Measurements from ENCODE around the gene ATP2C1. TPM values are rescaled to one million over a fixed set of nuclear protein-coding genes. Genes with fewer than 3 reads are reported as not detected.

Gene ATP2C1
- total and polyA plus RNA-seq, 2 of the 4 experiments (the other 2 are of a cell fraction) = 41.4 to 50.2 TPM

GRCh38 chr3:130850843-130851242, 43.0 kb upstream of the ATP2C1 start:
- TF ChIP-seq MAZ (IDR thresholded peaks at IDR 0.05; ENCODE audit: borderline replicate concordance, low read depth, low read length) (no peak), MXI1 (IDR thresholded peaks at IDR 0.05; ENCODE audit: borderline replicate concordance, low read depth, low read length) (no peak), POLR2A (IDR thresholded peaks at IDR 0.05; ENCODE audit: low read depth, low read length) (no peak), SMC3 (IDR thresholded peaks at IDR 0.05; ENCODE audit: low read depth, low read length) (no peak), CEBPB (IDR thresholded peaks at IDR 0.05; ENCODE audit: low read depth, low read length) (no peak), RCOR1 (IDR thresholded peaks at IDR 0.05; ENCODE audit: insufficient replicate concordance, low read length) (no peak)
- TF ChIP-seq, protein P1, sequence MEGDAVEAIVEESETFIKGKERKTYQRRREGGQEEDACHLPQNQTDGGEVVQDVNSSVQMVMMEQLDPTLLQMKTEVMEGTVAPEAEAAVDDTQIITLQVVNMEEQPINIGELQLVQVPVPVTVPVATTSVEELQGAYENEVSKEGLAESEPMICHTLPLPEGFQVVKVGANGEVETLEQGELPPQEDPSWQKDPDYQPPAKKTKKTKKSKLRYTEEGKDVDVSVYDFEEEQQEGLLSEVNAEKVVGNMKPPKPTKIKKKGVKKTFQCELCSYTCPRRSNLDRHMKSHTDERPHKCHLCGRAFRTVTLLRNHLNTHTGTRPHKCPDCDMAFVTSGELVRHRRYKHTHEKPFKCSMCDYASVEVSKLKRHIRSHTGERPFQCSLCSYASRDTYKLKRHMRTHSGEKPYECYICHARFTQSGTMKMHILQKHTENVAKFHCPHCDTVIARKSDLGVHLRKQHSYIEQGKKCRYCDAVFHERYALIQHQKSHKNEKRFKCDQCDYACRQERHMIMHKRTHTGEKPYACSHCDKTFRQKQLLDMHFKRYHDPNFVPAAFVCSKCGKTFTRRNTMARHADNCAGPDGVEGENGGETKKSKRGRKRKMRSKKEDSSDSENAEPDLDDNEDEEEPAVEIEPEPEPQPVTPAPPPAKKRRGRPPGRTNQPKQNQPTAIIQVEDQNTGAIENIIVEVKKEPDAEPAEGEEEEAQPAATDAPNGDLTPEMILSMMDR (conservative IDR thresholded peaks at IDR 0.05; ENCODE audit: low read depth, low read length) = no peak
- Histone ChIP-seq H3K27me3 (ENCODE audit: control insufficient read depth, insufficient read depth, low read length) (peaks cover 3% of the 10 kb centered on the region), H2AK5ac (ENCODE audit: low read depth, low read length) (no peak overlapping the region), H2BK20ac (ENCODE audit: low read depth, low read length) (no peak overlapping the region), H4K5ac (ENCODE audit: low read depth, low read length) (no peak overlapping the region), H3K56ac (ENCODE audit: extremely low read depth, insufficient read depth, low read length) (no peak overlapping the region), H3K4me1 (ENCODE audit: control insufficient read depth, insufficient read depth, low read length) (no peaks in the 10 kb centered on the region), H4K91ac (ENCODE audit: insufficient read depth, low read depth, low read length) (no peak overlapping the region), H3K79me1 (ENCODE audit: low read depth in 1 of 2, low read length in 2 of 2) (no peaks in the 10 kb centered on the region), H3K4me3 (ENCODE audit: insufficient read depth, low read depth, low read length) (no peak overlapping the region), H2BK15ac (ENCODE audit: low read depth, low read length) (no peak overlapping the region), H3K9me3 (ENCODE audit: control insufficient read depth, insufficient read depth, low read length) (no peaks in the 10 kb centered on the region), H3K36me3 (ENCODE audit: control insufficient read depth, insufficient read depth, low read length) (no peaks in the 10 kb centered on the region), H3K23ac (ENCODE audit: low read depth, low read length) (no peak overlapping the region), H3K27ac (ENCODE audit: insufficient read depth, low read length) (no peak overlapping the region), H4K8ac (ENCODE audit: low read depth in 2 of 2, low read length in 2 of 2) (no peak overlapping the region), H3K9me1 (ENCODE audit: insufficient read depth, low read length) (no peaks in the 10 kb centered on the region), H4K20me1 (ENCODE audit: insufficient read depth, low read length) (no peaks in the 10 kb centered on the region), H3K4me2 (ENCODE audit: low read depth, low read length) (no peak overlapping the region), H3K4ac (ENCODE audit: low read depth, low read length) (no peak overlapping the region), H3K14ac (replicated peaks; ENCODE audit: low read depth, low read length) (no peak overlapping the region), H2AFZ (replicated peaks; ENCODE audit: low read length, poor library complexity) (no peak overlapping the region), H3K18ac (ENCODE audit: low read depth, low read length) (no peak overlapping the region), H2BK5ac (ENCODE audit: low read depth, low read length, poor library complexity, severe bottlenecking) (no peak overlapping the region), H2AK9ac (replicated peaks; ENCODE audit: low read depth, low read length, poor library complexity) (no peak overlapping the region), H3K9ac (ENCODE audit: low read depth, low read length) (no peak overlapping the region), H2BK120ac (ENCODE audit: low read depth, low read length) (no peak overlapping the region)
- ChIA-PET CTCF (no interaction called here), POLR2A (ENCODE audit: unreplicated experiment) (no interaction called here)
- no peak for DNase-seq
- dilution Hi-C loops (cut with HindIII; ENCODE audit: low sequenced_read_pairs, unreplicated experiment) (no loop called here), intact Hi-C loops (cut with micrococcal nuclease) (no loop called here), in situ Hi-C loops (cut with MboI; ENCODE audit: low sequenced_read_pairs) (no loop called here)
- no peak for ATAC-seq (ENCODE audit: low read depth)
- no TSS peak for BruUV-seq (replicated peaks)
- no CpG with 5 or more reads among the region's 7 CpGs for WGBS, 2 experiments (ENCODE audit: extremely low coverage in 2 of 2, insufficient read length in 1 of 2)

Data from IMR-90 (cell line).